RWPE2 (cell line): ENCODE results near the gene TENM4.

Experiments used
- ATAC-seq: fragments of 200-7000 bp; cut with Tn5 transposase; 3 replicates; pipeline ENCODE4 v1.9.1; 2021; ENCODE audit warnings: low read depth
- DNase-seq: peaks from one replicate; pipeline ENCODE4 v3.0.0-alpha.2; 2020; ENCODE audit warnings: low spot score
- H3K27ac ChIP-seq: fragments of 450-650 bp; 2 replicates; pipeline ENCODE4 v1.5.1; 2017; ENCODE audit warnings: mild to moderate bottlenecking; ENCODE audit not compliant: poor library complexity, severe bottlenecking
- H3K27me3 ChIP-seq: fragments of 250-450 bp; sonication (Bioruptor Pico); 2 replicates; pipeline ENCODE4 v1.5.1; 2021; ENCODE audit warnings: mild to moderate bottlenecking, moderate library complexity; ENCODE audit not compliant: insufficient read depth, poor library complexity, severe bottlenecking
- H3K36me3 ChIP-seq: fragments of 250-450 bp; sonication (Bioruptor Pico); 2 replicates; pipeline ENCODE4 v1.5.1; 2020; ENCODE audit warnings: low read depth, mild to moderate bottlenecking, moderate library complexity
- H3K4me1 ChIP-seq: fragments of 250-450 bp; sonication (Bioruptor Pico); 2 replicates; pipeline ENCODE4 v1.5.1; 2021; ENCODE audit warnings: mild to moderate bottlenecking, moderate library complexity; ENCODE audit not compliant: insufficient read depth, poor library complexity, severe bottlenecking
- H3K4me3 ChIP-seq: fragments of 250-450 bp; sonication (Bioruptor Pico); 2 replicates; pipeline ENCODE4 v1.5.1; 2021; ENCODE audit warnings: mild to moderate bottlenecking, moderate library complexity; ENCODE audit not compliant: severe bottlenecking
- H3K9me3 ChIP-seq: fragments of 250-450 bp; sonication (Bioruptor Pico); 2 replicates; pipeline ENCODE4 v1.5.1; 2021; ENCODE audit warnings: mild to moderate bottlenecking, moderate library complexity; ENCODE audit not compliant: severe bottlenecking
- TF ChIP-seq, protein P1 (sequence below): fragments of 450-650 bp; IDR thresholded peaks from one replicate; pipeline ENCODE4 v1.5.1; 2017; ENCODE audit warnings: mild to moderate bottlenecking, moderate library complexity; ENCODE audit not compliant: poor library complexity, severe bottlenecking

TENM4 gene

DNA sequence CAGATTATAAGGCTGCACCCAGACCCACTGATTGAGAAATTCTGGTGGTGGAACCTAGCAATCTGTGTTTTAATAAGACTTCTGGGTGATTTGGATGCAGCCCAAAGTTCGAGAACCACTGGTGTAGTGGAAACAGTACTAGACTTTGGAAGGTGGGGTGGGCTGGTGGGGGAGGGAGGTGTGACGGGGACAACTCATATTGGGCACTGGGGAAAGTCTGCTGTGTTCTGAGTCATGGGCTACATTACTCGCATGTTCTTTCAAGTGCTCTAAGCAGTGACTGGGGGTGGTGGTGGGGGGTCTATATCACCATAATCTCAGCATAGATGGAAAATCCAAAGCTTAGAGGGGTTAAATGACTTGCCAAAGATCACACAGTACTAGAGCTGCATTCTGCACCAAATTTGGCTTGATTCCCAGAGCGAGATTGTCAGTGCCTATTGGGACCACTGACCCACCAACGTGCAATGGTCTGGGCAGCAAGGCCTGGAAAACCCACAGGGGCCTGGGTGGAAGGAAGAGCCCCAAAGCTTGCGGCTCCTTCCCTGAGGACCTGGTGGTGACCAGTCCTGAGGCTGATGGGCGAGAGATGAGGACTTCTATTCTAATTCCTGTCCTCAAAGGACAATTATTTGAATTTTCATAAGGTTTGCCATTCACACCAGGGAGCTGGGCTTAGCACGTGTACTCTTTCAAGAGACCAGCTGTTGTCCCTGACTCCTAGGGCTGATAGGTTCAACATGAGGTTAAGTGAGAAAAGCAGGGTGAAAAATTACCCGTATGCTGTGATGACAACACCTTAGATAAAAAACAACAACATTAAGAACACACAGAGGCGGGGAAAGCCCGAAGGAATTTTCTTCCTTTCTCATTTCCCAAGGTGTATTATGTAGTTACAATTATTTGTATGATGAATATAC lies 788.6 kb downstream of the TENM4 start:
- Histone ChIP-seq H3K36me3 (no peaks in the 10 kb centered on the region), H3K4me3 (no peak overlapping the region), H3K9me3 (no peaks in the 10 kb centered on the region), H3K27me3 (no peaks in the 10 kb centered on the region), H3K4me1 (no peaks in the 10 kb centered on the region), H3K27ac (no peak overlapping the region)
- ATAC-seq (no peak), DNase-seq (no peak)
- TF ChIP-seq, protein P1, sequence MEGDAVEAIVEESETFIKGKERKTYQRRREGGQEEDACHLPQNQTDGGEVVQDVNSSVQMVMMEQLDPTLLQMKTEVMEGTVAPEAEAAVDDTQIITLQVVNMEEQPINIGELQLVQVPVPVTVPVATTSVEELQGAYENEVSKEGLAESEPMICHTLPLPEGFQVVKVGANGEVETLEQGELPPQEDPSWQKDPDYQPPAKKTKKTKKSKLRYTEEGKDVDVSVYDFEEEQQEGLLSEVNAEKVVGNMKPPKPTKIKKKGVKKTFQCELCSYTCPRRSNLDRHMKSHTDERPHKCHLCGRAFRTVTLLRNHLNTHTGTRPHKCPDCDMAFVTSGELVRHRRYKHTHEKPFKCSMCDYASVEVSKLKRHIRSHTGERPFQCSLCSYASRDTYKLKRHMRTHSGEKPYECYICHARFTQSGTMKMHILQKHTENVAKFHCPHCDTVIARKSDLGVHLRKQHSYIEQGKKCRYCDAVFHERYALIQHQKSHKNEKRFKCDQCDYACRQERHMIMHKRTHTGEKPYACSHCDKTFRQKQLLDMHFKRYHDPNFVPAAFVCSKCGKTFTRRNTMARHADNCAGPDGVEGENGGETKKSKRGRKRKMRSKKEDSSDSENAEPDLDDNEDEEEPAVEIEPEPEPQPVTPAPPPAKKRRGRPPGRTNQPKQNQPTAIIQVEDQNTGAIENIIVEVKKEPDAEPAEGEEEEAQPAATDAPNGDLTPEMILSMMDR = no peak

DNA sequence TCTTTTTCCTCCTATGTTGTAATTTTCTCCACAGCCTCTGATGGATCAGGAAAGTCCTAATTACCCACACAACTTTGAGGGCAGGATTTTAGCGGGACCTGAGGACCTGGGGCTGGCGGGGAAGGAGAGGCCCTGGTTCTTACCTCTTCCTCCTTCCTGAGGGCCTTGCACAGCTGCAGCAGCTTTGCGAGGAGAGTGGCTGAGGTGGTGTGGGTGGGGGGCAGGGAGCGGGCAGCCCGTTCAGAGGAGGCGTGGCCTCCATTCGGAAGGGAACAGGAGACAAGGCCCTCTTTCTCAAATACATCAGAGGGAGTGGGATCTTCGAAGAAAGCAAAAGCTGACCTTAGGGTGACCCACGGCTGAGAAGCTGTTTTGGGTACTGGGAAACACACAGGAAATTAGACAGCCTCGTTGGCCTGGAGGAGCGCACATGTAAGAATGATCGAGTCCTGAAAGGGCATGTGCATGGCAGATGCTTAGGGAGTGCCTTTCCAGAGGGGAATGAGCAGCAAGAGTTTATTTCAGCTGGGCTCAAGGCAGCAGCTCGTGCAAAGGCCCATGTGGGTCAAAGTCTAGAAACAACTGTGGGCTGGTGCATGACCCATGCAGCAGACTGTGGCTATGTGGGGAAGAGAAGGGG lies 789.6 kb downstream of the TENM4 start:
- ATAC-seq (no peak), DNase-seq (no peak)
- TF ChIP-seq, protein P1 = no peak
- Histone ChIP-seq H3K27me3 (no peaks in the 10 kb centered on the region), H3K9me3 (no peaks in the 10 kb centered on the region), H3K27ac (no peak overlapping the region), H3K4me3 (no peak overlapping the region), H3K4me1 (no peaks in the 10 kb centered on the region), H3K36me3 (no peaks in the 10 kb centered on the region)

DNA sequence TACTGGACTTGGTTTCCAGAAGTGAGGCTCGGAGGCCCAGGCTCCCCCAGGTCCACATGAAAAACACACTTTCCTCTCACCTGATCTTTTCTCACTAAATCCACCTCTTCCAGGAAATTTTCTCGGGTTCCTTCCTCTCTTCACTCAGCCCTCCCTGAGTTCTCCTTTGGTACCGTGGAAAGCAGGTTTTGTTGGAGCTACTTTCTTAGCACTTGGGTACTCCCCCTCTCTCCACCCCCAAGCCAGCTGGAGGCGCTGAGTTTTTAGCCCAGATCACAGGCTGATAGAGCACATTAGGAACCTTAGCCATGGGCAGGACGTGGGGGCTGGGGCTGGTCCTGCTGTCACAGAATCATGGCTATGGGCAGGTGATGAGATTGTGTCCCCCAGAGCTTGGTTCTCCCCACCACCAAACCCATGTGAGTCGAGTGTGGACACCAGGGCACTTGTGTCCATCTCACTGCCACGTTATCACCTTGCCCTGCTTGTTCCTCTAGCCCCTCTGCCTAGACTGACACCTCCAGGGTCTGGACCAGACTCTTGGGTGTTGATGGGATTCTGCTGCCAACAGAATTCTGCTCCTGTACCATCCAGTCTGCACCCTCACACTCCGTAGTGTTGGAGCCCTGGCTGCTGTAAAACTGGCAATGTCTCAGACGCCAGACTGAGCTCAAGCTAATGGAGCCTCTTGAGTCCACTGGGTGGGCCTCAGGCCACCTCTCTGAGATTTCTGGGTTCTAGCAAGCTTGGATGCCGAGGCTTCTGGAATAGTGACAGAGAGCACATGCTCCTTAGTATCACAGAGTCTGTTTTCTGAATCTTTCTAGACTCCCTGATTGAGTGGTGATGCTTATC lies 791.2 kb downstream of the TENM4 start:
- no peaks in the 10 kb centered on the region for H3K27me3 ChIP-seq
- no peak for DNase-seq
- H3K4me1 ChIP-seq = no peaks in the 10 kb centered on the region
- H3K4me3 ChIP-seq = no peak overlapping the region
- H3K9me3 ChIP-seq = no peaks in the 10 kb centered on the region
- ATAC-seq = no peak
- no peaks in the 10 kb centered on the region for H3K36me3 ChIP-seq
- TF ChIP-seq, protein P1 = no peak
- H3K27ac ChIP-seq = no peak overlapping the region

DNA sequence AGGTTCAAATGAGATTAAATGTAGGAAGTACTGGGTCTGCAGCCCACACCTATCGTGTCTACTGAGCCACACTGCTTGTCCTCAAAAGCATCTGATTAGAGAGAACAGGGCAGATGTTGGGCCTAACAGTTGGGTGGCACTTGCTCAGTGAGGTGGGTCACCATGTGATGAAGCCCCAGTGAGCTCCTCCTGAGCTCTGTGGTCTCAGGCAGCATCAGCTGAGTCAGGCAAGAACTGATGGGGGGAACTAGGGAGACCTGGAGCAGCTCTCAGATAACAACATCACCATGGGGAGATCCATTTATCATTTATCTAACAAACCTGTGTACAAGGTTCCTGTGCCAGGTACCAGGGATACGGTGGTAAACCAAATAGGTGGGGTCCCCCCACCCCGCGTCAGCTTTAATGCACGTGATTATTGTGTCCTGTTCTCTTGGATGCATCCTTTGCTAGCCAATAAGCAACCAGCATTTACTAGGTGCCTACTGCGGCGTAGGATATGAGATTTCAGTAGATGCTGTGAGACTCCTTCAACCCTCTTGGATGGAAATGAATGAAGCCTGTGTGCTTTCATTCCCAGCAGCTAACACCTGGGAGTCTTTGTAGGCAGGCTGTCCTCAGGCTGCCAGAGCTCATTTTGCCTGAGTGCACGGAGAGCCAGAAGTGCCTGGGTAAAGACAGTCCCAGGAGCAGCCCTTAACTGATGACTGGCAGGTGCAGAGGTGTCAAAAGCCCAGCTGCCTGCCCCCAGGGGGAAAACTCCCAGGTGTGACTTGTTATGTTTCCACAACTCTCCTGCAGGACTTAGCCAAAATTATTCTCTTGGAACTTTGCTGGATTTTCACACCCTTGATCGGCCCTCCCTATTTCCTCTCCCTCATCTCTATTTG lies 792.6 kb downstream of the TENM4 start:
- H3K27ac ChIP-seq = no peak overlapping the region
- H3K9me3 ChIP-seq = no peaks in the 10 kb centered on the region
- DNase-seq = no peak
- H3K4me3 ChIP-seq = no peak overlapping the region
- no peaks in the 10 kb centered on the region for H3K27me3 ChIP-seq
- no peaks in the 10 kb centered on the region for H3K4me1 ChIP-seq
- TF ChIP-seq, protein P1 = no peak
- no peak for ATAC-seq
- H3K36me3 ChIP-seq = no peaks in the 10 kb centered on the region
